ENCODE results near the gene NUP85.

DNA sequence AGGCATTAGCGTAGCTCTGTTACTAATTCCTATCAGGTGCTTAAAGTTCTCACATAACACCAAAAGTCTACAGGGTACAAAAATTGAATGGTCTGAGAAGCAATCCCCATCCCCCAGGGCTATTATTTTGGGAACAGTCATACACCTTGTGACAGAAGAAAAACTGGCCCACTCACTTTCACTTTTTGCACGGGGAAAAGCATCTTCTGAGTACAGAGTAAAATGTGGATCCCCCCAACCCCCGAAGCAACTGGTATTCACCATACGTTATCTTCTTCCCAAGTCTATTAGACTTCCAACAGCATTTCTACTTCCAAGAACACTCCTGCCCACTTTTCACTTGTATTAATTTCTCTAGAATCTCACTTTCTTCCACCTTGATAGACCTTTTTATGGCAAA is 44.1 kb downstream of the NUP85 start:
- no peak for TF ChIP-seq POLR2A (IDR thresholded peaks at IDR 0.05; ENCODE audit: borderline replicate concordance, extremely low read depth, insufficient read depth, insufficient read length)
- TF ChIP-seq POLR2AphosphoS5 (IDR thresholded peaks at IDR 0.05; ENCODE audit: low read depth, low read length), result no peak
- TF ChIP-seq EZH2 (IDR thresholded peaks at IDR 0.05), result no peak
- TF ChIP-seq, protein P1, sequence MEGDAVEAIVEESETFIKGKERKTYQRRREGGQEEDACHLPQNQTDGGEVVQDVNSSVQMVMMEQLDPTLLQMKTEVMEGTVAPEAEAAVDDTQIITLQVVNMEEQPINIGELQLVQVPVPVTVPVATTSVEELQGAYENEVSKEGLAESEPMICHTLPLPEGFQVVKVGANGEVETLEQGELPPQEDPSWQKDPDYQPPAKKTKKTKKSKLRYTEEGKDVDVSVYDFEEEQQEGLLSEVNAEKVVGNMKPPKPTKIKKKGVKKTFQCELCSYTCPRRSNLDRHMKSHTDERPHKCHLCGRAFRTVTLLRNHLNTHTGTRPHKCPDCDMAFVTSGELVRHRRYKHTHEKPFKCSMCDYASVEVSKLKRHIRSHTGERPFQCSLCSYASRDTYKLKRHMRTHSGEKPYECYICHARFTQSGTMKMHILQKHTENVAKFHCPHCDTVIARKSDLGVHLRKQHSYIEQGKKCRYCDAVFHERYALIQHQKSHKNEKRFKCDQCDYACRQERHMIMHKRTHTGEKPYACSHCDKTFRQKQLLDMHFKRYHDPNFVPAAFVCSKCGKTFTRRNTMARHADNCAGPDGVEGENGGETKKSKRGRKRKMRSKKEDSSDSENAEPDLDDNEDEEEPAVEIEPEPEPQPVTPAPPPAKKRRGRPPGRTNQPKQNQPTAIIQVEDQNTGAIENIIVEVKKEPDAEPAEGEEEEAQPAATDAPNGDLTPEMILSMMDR (IDR thresholded peaks at IDR 0.05 in 2 of 3, conservative IDR thresholded peaks at IDR 0.05 in 1 of 3; ENCODE audit: borderline replicate concordance in 1 of 3, insufficient read depth in 1 of 3, low read depth in 2 of 3, low read length in 2 of 3), result no peak
- no peak for TF ChIP-seq ELF1 (IDR thresholded peaks at IDR 0.05; ENCODE audit: borderline replicate concordance, low read depth)
- TF ChIP-seq TCF7L2 (IDR thresholded peaks at IDR 0.05; ENCODE audit: borderline replicate concordance, extremely low read depth, insufficient read depth, insufficient read length), result no peak
